ENCODE data around the gene ZBTB21. TPM values are rescaled to one million over a fixed set of nuclear protein-coding genes. Genes with fewer than 3 reads are reported as not detected.

Gene ZBTB21
- total RNA-seq, 4 donors from 2014 or later: 5.2 to 19.5 (median 9.7) TPM

DNA sequence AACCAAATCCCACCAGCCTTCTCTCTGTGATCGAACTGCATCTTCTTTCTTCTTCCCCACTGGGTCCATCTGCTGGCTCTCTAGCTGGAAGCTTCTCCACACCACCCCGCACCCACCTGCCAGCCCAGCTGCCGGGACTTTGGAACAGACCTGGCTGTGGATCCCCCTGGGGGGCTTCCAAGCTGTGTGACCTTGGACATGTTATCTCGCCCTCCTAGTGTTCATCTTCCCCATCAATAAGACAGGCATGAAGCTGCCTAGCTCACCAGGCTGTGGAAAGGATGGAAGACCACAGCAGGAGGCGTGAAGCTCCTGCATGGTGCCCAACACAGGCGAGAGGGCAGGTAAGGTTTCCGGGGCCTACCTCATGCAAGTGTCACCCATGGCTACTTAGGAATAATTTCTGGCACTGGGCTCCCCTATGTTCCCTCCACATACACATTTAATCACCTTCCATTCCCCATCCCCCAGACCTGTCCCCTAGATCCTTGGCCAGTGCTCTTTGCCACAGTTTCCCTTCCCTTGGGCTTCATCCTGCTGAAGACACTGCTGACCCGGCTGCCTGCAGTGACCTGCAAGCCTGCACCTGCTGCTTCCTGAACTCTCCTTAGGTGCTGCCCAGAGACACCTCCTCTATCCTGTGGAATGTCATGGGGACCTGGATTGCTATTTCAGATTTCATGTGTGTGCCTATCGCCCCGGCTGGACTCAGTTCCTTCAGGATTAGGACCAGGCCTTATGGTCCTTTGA, 43.1 kb downstream of the ZBTB21 start:
- no peaks in the 10 kb centered on the region for H3K4me1 ChIP-seq
- TF ChIP-seq POLR2A (IDR thresholded peaks at IDR 0.05) (no peak), POLR2AphosphoS5 (IDR thresholded peaks at IDR 0.05) (no peak), EP300 (IDR thresholded peaks at IDR 0.05; ENCODE audit: low read depth) (no peak)
- H3K27ac ChIP-seq: no peak overlapping the region
- 93 to 94% methylated on average over 3 to 10 of the region's 10 CpGs for WGBS, 2 donors (ENCODE audit: low coverage in 1 of 2)
- H3K4me3 ChIP-seq: no peak overlapping the region
- in situ Hi-C loops (cut with MboI; ENCODE audit: low pct_ligation_motif_present in 1 of 4, low pct_unique_long_range_greater_than_20kb in 1 of 4, low sequenced_read_pairs in 3 of 4): no loop called here
- peaks cover 5% of the 10 kb centered on the region for H3K27me3 ChIP-seq
- H3K9me3 ChIP-seq: no peaks in the 10 kb centered on the region
- intact Hi-C loops (cut with DNase I; ENCODE audit: low total_unique reads): no loop called here
- DNase-seq: no peak
- no peaks in the 10 kb centered on the region for H3K36me3 ChIP-seq

DNA sequence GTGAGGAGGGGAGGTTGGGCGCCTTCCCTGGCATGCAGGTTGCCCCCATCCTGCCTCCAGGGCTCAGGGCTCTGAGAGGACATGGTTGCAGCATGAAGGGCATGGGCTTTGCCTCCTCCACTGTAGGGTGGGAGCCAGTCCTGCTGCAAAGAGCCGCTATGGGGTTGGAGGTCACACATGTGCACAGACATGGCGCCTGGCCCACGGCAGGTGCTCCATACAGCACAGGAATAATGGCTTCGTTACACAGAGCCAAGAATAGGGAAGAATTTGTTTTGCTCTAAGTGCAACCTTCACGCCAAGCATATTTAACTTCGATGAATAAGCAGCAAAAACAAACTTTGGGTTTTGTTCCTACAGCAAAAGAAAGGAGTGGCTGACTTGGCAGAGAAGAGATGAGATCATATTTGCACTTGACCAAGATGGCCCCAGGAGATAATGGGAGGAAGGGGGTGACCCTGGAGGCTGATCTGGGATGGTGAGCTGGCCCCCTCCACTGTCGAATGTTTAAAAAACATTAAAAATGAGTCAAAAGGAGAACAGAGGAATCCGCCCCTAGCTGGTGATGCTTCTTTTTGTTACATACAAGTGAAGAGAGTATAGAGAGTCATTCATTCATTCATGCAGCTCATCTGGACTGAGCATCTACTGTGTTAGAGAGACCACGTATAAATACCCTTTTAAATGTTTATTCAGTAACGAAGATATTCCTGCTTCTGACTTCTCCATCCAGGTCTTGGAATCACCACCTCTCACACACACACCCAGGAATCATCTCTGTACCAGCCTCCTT, 43.9 kb downstream of the ZBTB21 start:
- Histone ChIP-seq H3K27me3 (peaks cover 5% of the 10 kb centered on the region), H3K4me3 (no peak overlapping the region), H3K4me1 (no peaks in the 10 kb centered on the region), H3K9me3 (no peaks in the 10 kb centered on the region), H3K36me3 (no peaks in the 10 kb centered on the region), H3K27ac (no peak overlapping the region)
- intact Hi-C loops (cut with DNase I; ENCODE audit: low total_unique reads): no loop called here
- DNase-seq: no peak
- TF ChIP-seq, protein P1, sequence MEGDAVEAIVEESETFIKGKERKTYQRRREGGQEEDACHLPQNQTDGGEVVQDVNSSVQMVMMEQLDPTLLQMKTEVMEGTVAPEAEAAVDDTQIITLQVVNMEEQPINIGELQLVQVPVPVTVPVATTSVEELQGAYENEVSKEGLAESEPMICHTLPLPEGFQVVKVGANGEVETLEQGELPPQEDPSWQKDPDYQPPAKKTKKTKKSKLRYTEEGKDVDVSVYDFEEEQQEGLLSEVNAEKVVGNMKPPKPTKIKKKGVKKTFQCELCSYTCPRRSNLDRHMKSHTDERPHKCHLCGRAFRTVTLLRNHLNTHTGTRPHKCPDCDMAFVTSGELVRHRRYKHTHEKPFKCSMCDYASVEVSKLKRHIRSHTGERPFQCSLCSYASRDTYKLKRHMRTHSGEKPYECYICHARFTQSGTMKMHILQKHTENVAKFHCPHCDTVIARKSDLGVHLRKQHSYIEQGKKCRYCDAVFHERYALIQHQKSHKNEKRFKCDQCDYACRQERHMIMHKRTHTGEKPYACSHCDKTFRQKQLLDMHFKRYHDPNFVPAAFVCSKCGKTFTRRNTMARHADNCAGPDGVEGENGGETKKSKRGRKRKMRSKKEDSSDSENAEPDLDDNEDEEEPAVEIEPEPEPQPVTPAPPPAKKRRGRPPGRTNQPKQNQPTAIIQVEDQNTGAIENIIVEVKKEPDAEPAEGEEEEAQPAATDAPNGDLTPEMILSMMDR (IDR thresholded peaks at IDR 0.05): no peak
- TF ChIP-seq POLR2A (IDR thresholded peaks at IDR 0.05): no peak
- TF ChIP-seq POLR2AphosphoS5 (IDR thresholded peaks at IDR 0.05): no peak
- WGBS, 2 donors (ENCODE audit: low coverage in 1 of 2): 70 to 71% methylated on average over 8 to 11 of the region's 11 CpGs
- in situ Hi-C loops (cut with MboI; ENCODE audit: low pct_ligation_motif_present in 1 of 4, low pct_unique_long_range_greater_than_20kb in 1 of 4, low sequenced_read_pairs in 3 of 4): no loop called here

DNA sequence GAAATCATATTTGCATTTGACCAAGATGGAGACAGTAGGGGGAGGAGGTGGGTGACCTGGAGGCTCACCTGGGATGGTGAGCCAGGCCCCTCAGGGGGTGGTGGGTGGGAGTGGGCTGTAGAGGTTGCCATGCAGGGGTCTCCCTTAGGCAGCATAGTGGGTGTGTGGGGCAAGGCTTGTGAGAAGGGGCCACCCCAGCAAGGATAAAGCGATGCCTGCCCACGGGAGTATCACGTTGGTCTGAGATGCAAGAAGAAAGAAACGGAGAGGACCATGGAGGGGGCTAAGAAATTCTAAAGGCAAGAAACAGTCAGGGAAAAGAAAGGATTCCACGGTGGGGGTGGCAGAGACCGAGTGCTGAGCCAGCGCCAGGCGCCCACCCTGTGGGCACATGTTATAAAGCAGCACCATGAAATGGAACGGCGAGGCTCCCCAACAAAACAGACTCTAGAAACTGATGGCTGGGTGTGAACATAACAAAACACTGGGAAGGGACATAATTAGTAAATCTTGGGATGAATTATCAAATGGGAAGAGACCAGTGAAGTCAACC, 44.6 kb downstream of the ZBTB21 start:
- Histone ChIP-seq H3K27me3 (peaks cover 5% of the 10 kb centered on the region), H3K4me1 (no peaks in the 10 kb centered on the region), H3K36me3 (no peaks in the 10 kb centered on the region), H3K27ac (no peak overlapping the region), H3K9me3 (no peaks in the 10 kb centered on the region), H3K4me3 (no peak overlapping the region)
- TF ChIP-seq POLR2A (IDR thresholded peaks at IDR 0.05) (no peak), EP300 (IDR thresholded peaks at IDR 0.05; ENCODE audit: low read depth) (no peak), POLR2AphosphoS5 (IDR thresholded peaks at IDR 0.05) (no peak)
- TF ChIP-seq, protein P1 (IDR thresholded peaks at IDR 0.05): no peak
- 88% methylated on average over 10 of the region's 10 CpGs; no CpG with 5 or more reads in 1 of the 2 donors for WGBS, 2 donors (ENCODE audit: low coverage in 1 of 2)
- in situ Hi-C loops (cut with MboI; ENCODE audit: low pct_ligation_motif_present in 1 of 4, low pct_unique_long_range_greater_than_20kb in 1 of 4, low sequenced_read_pairs in 3 of 4): no loop called here
- intact Hi-C loops (cut with DNase I; ENCODE audit: low total_unique reads): no loop called here
- DNase-seq: no peak

DNA sequence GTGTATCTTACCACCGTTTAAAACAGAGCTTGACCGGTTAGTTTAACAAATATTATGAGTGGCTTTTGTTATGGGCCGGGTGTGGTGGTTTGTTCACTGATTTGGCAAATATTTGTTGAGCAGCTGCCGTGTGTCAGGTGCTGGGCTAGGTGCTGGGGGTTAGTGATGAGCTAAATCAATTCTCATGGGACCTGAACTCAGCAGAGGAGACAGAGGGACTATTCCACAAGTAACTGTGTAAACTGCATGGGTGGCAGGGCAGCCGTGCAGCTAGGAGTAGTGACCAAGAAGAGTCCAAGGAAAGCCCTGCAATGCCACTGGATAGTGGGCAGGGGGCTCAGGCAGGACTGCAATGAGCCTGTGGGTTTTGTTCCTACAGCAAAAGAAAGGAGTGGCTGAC, 45.1 kb downstream of the ZBTB21 start:
- peaks cover 5% of the 10 kb centered on the region for H3K27me3 ChIP-seq
- intact Hi-C loops (cut with DNase I; ENCODE audit: low total_unique reads) (no loop called here), in situ Hi-C loops (cut with MboI; ENCODE audit: low pct_ligation_motif_present in 1 of 4, low pct_unique_long_range_greater_than_20kb in 1 of 4, low sequenced_read_pairs in 3 of 4) (no loop called here)
- H3K9me3 ChIP-seq: no peaks in the 10 kb centered on the region
- H3K4me1 ChIP-seq: no peaks in the 10 kb centered on the region
- H3K27ac ChIP-seq: no peak overlapping the region
- no peak for DNase-seq
- 31 to 43% methylated on average over 2 to 5 of the region's 5 CpGs for WGBS, 2 donors (ENCODE audit: low coverage in 1 of 2)
- no peaks in the 10 kb centered on the region for H3K36me3 ChIP-seq
- TF ChIP-seq EP300 (IDR thresholded peaks at IDR 0.05; ENCODE audit: low read depth) (no peak), POLR2AphosphoS5 (IDR thresholded peaks at IDR 0.05) (no peak), POLR2A (IDR thresholded peaks at IDR 0.05) (no peak)
- no peak overlapping the region for H3K4me3 ChIP-seq

DNA sequence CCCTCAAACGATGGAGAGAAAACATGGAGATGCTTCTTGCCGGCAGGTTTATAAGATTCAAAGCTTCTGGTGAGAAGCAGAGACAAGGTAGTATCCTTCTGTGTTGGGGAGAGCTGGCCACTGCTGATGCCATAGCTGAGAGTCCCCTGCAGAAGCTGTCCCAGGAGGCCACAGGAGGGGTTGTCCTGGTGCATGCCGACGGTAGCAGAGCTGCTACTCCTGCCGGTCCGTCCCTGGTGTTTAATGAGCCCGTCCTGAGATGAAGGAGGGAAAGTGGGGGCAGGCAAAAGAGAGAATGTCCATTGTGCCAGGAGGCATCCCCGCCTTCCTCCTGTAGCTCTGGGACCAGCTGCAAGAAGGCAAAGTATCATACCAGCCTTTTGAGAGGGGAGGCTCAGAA, 46.0 kb downstream of the ZBTB21 start:
- TF ChIP-seq POLR2AphosphoS5 (IDR thresholded peaks at IDR 0.05) (no peak), EP300 (IDR thresholded peaks at IDR 0.05; ENCODE audit: low read depth) (no peak), POLR2A (IDR thresholded peaks at IDR 0.05) (no peak)
- TF ChIP-seq, protein P1 (IDR thresholded peaks at IDR 0.05): no peak
- H3K9me3 ChIP-seq: no peaks in the 10 kb centered on the region
- no peaks in the 10 kb centered on the region for H3K36me3 ChIP-seq
- DNase-seq: no peak
- H3K27ac ChIP-seq: no peak overlapping the region
- intact Hi-C loops (cut with DNase I; ENCODE audit: low total_unique reads): no loop called here
- in situ Hi-C loops (cut with MboI; ENCODE audit: low pct_ligation_motif_present in 1 of 4, low pct_unique_long_range_greater_than_20kb in 1 of 4, low sequenced_read_pairs in 3 of 4): no loop called here
- no peaks in the 10 kb centered on the region for H3K4me1 ChIP-seq
- WGBS, 2 donors (ENCODE audit: low coverage in 1 of 2): 85% methylated on average over 8 of the region's 8 CpGs; no CpG with 5 or more reads in 1 of the 2 donors
- H3K4me3 ChIP-seq: no peak overlapping the region
- peaks cover 5% of the 10 kb centered on the region for H3K27me3 ChIP-seq

Data from transverse colon (tissue), 4 donors.